Left renal pelvis (tissue), 4 donors: ENCODE data around the gene AMOT. TPM values are rescaled to one million over a fixed set of nuclear protein-coding genes. Genes with fewer than 3 reads are reported as not detected.

Experiments
- DNase-seq, 4 donors: peaks; one replicate each; pipeline ENCODE4 v3.0.0-alpha.2; 2013; ENCODE audit warnings: low read depth in 4 of 4, low spot score in 3 of 4
- polyA plus RNA-seq, 4 donors: library from polyadenylated mRNA; unstranded; fragments of 120-200 nt; gene quantifications; one replicate each; pipeline ENCODE4 v1.2.1, GENCODE V29; 2013; ENCODE audit not compliant: insufficient read length in 4 of 4

The AMOT gene
- polyA plus RNA-seq, 4 donors = 46.5 to 72.5 (median 71.2) TPM

GRCh38 chrX:112841114-112841819 lies 636 bp upstream of the AMOT start:
- peak in 3 of 4 donors; percentile 75 to 80 (median 77) for DNase-seq

- no peak for DNase-seq
Measured at GRCh38 chrX:112839856-112840255, 775 bp downstream of the AMOT start.

- no peak for DNase-seq
Measured at GRCh38 chrX:112837531-112837930, 3.1 kb downstream of the AMOT start.

GRCh38 chrX:112835019-112835418 lies 5.6 kb downstream of the AMOT start:
- no peak for DNase-seq

DNA sequence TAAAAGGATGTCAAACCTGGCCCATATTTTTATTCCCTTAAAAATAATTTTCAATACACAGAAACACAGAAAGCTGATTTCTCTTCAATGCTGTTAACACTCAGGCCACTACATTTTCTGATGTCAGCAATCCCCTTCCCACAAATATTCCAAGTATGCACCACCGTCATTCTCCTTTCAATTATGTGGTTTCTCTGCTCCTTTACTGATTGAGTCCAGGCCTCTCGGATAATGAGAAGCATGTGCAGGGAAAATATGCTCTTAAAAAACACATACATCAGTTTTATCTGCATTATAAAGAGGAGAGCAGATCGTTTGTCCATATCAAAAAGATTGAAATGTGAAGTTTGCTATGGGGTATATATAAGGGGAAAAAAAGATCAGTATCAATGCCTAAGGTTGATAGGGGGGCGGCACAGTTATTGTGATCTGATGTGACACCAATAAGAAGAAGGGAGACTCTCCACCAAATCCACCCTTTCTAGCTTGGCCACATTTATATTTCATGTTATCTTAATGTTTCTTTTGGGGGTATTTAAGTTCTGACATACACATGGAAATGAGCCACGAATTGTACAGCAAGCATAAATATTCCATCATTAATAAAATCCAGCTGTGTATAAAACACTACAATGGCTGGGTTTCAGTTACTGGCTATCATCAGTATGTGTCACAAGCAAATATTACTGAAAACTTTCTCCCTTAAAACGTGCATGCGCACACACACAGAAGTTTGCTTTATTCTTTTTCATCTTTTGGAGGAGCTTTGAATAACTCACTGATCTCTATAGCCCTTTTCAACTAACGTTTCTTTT lies 6.4 kb downstream of the AMOT start:
- no peak for DNase-seq

- DNase-seq = no peak
Measured at GRCh38 chrX:112832481-112833095, 8.0 kb downstream of the AMOT start.

DNA sequence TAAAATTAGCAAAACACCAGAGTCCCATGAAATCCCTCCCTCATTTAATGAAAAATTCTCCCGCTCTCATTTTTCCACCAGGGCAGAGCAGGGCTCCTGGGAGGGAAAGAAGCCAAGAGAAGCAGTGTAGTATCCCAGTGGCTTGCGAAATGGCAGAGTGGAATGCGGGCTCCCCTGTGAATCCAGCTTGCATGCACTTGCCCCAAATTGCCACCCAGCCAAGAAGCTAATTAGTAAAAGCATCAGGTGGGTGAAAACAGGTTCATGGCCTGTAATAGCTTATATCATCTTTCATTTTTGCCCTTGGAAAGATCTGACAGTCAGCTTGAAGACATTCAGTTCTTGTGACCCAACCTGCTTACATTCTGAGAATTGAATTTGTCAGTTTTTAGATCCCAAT lies 10.1 kb downstream of the AMOT start:
- no peak for DNase-seq

DNA sequence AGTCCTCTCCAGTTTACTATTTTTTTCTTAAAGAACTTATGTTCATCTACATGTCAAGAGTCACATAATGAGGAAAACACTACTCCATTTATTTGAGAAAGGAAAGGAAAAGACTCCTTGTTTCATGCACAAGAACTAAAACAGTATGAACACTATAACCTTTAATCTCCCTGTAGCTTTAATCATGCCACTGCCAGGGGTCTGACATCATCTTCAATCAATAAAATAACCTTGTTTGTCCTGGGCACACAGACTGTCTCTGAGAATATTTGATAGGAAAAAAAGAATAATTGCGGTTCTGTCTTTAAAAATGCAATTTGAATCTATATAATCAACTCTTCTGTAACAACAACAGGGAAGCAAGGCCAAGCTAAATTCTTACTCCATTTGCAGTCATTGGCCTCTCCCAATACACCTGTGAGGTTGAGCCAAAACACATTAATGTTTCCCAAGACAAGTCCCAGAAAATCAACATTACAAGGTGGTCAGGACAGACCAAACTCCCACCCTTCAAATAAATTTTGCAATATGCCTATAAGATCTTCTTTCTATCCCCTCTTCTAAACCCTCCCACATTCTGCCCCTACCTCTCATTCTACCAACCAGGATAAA lies 13.2 kb downstream of the AMOT start:
- DNase-seq = no peak

DNA sequence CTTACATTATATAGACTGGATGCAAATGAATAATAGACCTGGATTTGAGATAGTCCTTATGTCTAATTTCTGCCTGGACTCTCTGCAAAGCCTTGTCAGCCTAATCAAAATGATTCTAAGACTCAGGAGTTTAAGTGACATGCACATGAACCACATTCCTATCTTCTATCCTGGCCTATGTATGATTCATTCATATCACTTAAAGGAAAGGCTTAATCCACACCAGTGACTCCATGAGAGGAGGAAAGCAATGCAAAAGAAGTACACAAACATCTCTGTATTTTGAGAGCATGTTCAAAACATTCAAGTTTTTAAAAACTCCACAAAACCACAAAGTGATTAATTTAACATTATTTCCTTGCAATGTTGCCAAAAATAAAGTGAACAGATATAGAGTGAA lies 14.6 kb downstream of the AMOT start:
- DNase-seq = no peak

- no peak for DNase-seq
Measured at GRCh38 chrX:112822892-112823291, 17.7 kb downstream of the AMOT start.

GRCh38 chrX:112820364-112821268 lies 20.0 kb downstream of the AMOT start:
- no peak for DNase-seq

- no peak for DNase-seq
Measured at GRCh38 chrX:112819813-112820212, 20.8 kb downstream of the AMOT start.

DNA sequence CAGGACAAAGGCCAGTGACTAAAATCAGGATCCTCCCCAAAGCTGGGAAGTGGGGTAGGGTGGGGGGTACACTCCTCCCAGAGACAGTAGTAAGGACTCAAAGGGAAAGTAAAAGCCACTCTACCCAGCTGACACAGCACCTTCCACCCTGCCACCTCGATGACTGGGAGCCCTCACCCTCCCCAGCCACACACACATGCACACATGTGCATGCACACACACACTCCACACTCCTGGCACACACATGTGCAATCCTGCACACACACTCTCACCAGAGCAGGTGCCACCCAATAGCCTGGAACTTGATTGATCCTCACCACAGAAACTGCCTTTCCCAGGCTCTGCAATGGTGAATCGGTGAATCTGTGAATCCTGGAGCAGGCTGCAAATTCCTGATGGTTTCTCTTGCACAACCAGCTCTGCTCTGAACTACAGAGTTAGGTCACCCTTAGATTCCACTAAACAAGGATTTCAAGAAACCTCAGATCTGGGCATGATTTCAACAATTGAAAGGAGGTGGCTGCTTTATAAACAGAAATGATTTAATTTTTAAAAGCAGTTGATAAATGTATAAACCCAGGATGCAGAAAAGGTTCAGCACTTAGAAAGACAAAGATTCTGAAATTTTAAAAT lies 21.5 kb downstream of the AMOT start:
- DNase-seq = no peak

GRCh38 chrX:112818114-112819007 lies 22.3 kb downstream of the AMOT start:
- no peak for DNase-seq

GRCh38 chrX:112816908-112817307 lies 23.7 kb downstream of the AMOT start:
- no peak for DNase-seq

DNA sequence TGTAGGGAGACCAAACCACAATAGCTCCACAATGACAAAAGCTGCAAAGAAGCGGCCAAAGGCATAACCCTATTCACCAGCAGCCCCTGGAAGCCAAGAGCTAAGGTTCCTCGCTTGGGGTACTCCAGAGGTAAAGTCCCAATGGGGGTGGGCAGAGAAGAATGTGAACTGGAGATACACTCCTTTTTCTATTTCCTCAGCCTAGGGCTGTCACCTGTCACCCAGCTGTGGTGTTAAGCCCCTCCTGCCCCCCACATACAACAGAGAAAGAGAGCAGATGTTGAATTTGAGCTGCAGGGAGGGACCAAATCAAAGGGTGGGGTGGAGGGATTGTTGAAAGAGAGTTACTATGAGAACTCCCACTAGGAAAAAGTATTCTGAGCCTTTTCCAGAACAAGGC lies 26.1 kb downstream of the AMOT start:
- DNase-seq = no peak

- no peak for DNase-seq
Measured at GRCh38 chrX:112812741-112813140, 27.9 kb downstream of the AMOT start.

DNA sequence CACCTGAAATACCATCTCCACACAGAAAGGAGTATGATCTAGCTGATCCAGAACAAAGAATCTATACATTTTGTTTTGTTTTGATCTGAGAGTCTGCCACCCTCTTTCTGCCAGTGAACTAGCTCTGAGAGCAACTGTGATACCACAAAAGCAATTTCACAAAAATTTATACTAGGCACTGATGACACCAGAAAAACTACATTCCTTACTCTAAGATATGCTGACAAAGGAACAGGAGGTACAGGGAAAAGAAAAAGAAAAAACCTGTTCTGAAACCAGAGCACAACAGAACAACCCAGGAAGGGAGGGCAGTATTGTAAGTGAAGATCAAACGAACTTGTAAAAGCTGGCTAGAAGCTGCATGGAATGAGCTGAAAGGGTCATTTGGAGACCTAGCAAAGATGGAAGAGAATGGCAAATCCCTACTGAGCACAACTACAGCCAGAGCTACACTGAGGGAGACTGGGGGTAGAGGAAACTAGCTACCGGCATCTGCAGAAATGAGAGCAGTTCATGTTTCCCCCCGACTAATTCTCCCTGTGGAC lies 31.9 kb downstream of the AMOT start:
- DNase-seq = no peak
